OCI-LY7 (cell line): ENCODE results near the gene ASXL3.

Source experiments
- EZH2phosphoT487 ChIP-seq: fragments of 200-600 bp; sonication (generic); IDR thresholded peaks from 2 replicates; pipeline ENCODE4 v1.6.1; 2018; ENCODE audit warnings: low read depth, borderline replicate concordance, mild to moderate bottlenecking, mixed run types, antibody characterized with exemption, low read length, moderate library complexity, mixed read lengths
- TF ChIP-seq, protein P1 (sequence below): fragments of 200-600 bp; sonication (generic); conservative IDR thresholded peaks from 2 replicates; pipeline ENCODE4 v1.5.1; 2014; ENCODE audit warnings: mild to moderate bottlenecking, antibody characterized with exemption, low read length, moderate library complexity, mixed read lengths

DNA sequence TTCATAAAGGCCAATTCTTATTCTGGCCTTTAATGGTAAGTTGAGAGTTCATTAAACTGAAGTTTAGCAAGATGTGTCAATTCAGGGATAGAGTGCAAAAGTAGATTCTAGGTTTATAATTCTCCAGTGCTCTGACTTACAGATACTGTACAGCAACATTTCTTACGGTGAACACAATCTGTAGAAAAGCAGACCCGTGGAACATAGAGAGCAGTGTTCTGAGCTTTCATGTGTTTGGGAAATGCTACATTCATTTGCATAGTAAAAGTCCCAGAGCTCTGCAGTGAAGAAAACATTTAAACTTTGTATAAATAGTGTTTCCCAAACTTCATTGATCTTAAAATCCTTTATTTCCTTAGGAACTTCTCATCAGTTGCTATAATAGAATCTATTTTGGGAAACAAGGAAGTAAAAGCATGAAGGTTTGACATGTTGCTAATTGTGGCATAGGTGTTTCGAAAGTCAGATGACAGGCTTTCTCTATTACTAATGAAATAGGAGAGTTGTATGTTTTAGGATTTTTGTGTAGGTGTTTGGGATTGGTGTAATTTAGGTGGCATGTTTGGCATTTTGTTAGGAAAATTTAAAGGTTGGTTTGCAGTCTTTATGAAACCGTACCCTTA is 138.2 kb downstream of the ASXL3 start:
- TF ChIP-seq, protein P1, sequence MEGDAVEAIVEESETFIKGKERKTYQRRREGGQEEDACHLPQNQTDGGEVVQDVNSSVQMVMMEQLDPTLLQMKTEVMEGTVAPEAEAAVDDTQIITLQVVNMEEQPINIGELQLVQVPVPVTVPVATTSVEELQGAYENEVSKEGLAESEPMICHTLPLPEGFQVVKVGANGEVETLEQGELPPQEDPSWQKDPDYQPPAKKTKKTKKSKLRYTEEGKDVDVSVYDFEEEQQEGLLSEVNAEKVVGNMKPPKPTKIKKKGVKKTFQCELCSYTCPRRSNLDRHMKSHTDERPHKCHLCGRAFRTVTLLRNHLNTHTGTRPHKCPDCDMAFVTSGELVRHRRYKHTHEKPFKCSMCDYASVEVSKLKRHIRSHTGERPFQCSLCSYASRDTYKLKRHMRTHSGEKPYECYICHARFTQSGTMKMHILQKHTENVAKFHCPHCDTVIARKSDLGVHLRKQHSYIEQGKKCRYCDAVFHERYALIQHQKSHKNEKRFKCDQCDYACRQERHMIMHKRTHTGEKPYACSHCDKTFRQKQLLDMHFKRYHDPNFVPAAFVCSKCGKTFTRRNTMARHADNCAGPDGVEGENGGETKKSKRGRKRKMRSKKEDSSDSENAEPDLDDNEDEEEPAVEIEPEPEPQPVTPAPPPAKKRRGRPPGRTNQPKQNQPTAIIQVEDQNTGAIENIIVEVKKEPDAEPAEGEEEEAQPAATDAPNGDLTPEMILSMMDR: no peak
- no peak for TF ChIP-seq EZH2phosphoT487
